Muscle of back (tissue), 11 donors: ENCODE data around the gene UBE2E2. TPM values are rescaled to one million over a fixed set of nuclear protein-coding genes. Genes with fewer than 3 reads are reported as not detected.
A peak's percentile ranks its signal among the peaks of the same experiment; 100 is the strongest.
"Not testable (repeated sequence)": the region's sequence is repeated elsewhere in the genome, so short reads cannot be mapped to it uniquely, and the experiment has no call there.

Experiments
- DNase-seq, 3 donors: peaks; one replicate each; pipeline versions ENCODE4 v3.0.0 to v3.0.0-alpha.2; 2013
- polyA plus RNA-seq, 10 donors: library from polyadenylated mRNA; unstranded; fragments of 120-200 nt; gene quantifications; one replicate each; pipeline ENCODE4 v1.2.1, GENCODE V29; 2013; ENCODE audit not compliant: insufficient read length in 10 of 10

The UBE2E2 gene
- polyA plus RNA-seq, 10 donors, result 28.9 to 42.2 (median 38.7) TPM

- DNase-seq, result no peak
Measured at GRCh38 chr3:23615068-23615467, 411.9 kb downstream of the UBE2E2 start.

GRCh38 chr3:23618475-23618874 is 415.3 kb downstream of the UBE2E2 start:
- DNase-seq, result not testable (repeated sequence)

- no peak for DNase-seq
Measured at GRCh38 chr3:23619705-23620637, 416.8 kb downstream of the UBE2E2 start.

GRCh38 chr3:23620638-23621015 is 417.5 kb downstream of the UBE2E2 start:
- no peak for DNase-seq

- DNase-seq, result no peak
Measured at GRCh38 chr3:23623844-23624243, 420.7 kb downstream of the UBE2E2 start.

- DNase-seq, result no peak
Measured at GRCh38 chr3:23624305-23624704, 421.2 kb downstream of the UBE2E2 start.

- no peak for DNase-seq
Measured at GRCh38 chr3:23626442-23626841, 423.3 kb downstream of the UBE2E2 start.

- no peak for DNase-seq
Measured at GRCh38 chr3:23629181-23629894, 426.2 kb downstream of the UBE2E2 start.

- peak in 2 of 3 donors; percentile 27 to 49 for DNase-seq
Measured at GRCh38 chr3:23633261-23633960, 430.3 kb downstream of the UBE2E2 start.

GRCh38 chr3:23637339-23637738 is 434.2 kb downstream of the UBE2E2 start:
- DNase-seq, result no peak

- DNase-seq, result peak in 1 of 3 donors; percentile 41
Measured at GRCh38 chr3:23640471-23641146, 437.5 kb downstream of the UBE2E2 start.
